Activated CD4-positive, alpha-beta T cell treated with anti-CD3 and anti-CD28 coated beads, Interleukin-2, amount 50 U/mL, for 48 hours (primary cell): ENCODE measurements around the gene CFAP410.
"Not testable (repeated sequence)": the region's sequence is repeated elsewhere in the genome, so short reads cannot be mapped to it uniquely, and the experiment has no call there.

ENCODE experiments used
- DNase-seq, 2 experiments: peaks; one replicate each; pipeline ENCODE4 v3.0.0-alpha.2; 2020

Gene CFAP410

DNA sequence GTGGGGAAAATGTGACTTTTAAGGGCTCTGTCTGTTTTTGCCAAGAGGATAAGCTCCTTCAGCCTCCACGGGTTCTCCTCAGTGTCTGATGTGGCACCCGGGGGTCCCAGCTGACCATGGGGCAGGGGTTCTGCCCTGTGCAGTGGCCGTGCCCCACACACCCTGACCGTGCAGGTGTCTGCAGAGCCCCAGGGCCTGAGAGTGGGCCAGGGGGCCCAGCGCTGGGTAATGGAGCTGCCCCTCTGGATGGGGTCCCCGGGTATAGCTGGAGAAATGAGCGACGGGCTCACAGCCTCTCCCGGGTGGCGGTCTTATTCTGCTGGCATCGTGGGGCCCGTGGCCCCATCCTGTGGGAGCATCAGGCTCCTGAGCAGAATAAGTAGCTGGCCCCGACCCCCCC, 42.3 kb downstream of the CFAP410 start:
- DNase-seq, result no peak

DNA sequence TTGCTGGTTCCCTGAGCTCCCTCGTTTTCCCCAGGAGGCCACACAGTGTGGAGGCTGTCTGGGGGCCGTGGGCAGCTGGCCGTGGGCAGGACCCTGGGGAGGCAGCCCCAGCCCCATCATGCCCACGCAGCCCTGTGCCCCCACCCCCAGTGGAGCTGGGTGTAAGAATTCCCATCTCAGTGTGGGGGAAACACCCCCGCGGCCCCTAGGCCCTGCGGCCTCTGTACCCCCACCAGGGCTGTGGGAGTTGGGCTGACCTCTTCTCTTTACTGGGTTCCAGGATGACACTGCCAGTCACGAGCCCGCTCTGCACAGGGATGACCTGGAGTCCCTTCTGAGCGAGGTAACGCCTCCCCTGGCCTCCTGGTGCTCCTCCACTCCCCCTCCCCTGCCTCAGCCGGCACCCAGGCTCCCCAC, 43.1 kb downstream of the CFAP410 start:
- DNase-seq, result no peak

GRCh38 chr21:44295646-44296045, 43.5 kb downstream of the CFAP410 start:
- DNase-seq, result no peak

- no peak for DNase-seq
Measured at GRCh38 chr21:44295163-44295573, 44.0 kb downstream of the CFAP410 start.

DNA sequence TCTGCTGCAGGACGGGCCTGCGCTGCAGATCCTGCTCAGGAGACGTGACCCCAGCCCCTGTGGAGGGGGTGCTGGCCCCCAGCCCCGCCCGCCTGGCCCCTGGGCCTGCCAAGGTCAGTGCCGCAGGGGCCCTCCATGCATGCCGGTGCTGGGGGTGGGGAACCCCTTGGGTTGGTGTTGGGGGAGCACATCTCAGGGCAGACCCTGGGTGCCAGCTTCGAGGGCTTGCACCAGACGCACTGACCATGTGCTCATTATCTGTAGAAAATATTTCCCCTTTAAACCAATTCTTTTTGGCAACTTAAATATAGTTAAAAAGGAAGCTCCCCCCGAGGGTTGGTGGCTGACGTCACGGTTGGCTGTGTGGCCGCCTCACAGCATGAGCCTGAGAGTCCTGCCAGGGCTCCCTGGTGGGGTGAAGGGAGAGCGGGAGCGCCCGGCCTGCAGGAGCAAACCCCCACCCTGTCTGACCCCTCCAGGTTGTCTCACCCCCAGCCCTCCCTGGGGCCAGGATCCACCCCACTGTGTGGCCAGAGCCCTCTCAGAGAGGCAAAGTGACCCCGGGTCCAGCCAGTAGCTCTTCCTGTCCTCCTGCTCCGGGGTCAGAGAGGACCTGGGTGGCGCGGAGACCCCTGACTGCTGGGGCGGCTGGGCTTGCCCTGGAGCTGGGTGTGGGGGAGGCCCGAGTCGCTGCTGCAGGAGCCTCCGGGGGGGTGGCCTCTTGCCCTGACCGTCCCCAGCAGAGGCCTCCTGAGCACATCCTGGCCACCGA, 44.6 kb downstream of the CFAP410 start:
- DNase-seq, result no peak

DNA sequence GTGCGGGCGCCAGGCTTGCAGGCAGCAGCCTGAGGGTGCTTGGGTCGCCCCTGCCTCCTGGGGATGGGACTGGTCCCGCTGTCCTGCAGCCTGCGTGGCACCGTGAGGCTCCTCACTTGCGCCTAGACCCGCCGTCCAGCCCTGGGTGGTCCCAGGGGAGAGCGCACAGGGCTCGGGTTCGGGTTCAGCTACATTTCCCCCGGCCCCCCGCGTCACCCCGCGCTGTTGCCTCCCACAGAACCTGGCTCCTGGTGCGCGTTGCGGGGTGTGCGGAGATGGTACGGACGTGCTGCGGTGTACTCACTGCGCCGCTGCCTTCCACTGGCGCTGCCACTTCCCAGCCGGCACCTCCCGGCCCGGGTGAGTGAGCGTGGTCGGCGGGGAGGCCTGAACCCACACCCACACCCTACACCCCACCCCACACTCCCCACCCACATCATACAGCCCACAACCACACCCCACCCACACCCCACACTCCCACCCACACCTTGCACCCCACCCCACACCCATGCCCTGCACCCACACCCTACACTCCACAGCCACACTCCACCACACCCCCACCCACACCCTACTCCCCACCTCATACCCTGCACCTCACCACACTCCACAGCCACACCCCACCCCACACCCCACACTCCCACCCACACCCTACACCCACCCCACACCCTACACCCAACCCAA, 45.5 kb downstream of the CFAP410 start:
- no peak for DNase-seq

DNA sequence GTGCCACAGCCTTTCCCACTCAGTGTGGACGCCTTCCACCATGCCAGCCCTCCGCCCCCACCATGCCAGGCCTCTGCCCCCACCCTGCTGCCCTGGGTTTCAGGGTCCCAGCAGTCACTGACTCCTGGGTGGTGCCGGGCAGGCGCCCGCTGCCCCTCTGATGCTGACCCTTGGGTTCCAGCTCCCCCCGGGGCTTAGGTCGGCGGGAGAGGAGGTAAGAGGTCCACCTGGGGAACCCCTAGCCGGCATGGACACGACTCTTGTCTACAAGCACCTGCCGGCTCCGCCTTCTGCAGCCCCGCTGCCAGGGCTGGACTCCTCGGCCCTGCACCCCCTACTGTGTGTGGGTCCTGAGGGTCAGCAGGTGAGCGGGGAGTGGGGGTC, 46.4 kb downstream of the CFAP410 start:
- DNase-seq, result no peak

- no peak for DNase-seq
Measured at GRCh38 chr21:44291936-44292811, 47.0 kb downstream of the CFAP410 start.

- DNase-seq, result no peak
Measured at GRCh38 chr21:44291078-44291935, 47.9 kb downstream of the CFAP410 start.

- no peak for DNase-seq
Measured at GRCh38 chr21:44290327-44291077, 48.7 kb downstream of the CFAP410 start.

DNA sequence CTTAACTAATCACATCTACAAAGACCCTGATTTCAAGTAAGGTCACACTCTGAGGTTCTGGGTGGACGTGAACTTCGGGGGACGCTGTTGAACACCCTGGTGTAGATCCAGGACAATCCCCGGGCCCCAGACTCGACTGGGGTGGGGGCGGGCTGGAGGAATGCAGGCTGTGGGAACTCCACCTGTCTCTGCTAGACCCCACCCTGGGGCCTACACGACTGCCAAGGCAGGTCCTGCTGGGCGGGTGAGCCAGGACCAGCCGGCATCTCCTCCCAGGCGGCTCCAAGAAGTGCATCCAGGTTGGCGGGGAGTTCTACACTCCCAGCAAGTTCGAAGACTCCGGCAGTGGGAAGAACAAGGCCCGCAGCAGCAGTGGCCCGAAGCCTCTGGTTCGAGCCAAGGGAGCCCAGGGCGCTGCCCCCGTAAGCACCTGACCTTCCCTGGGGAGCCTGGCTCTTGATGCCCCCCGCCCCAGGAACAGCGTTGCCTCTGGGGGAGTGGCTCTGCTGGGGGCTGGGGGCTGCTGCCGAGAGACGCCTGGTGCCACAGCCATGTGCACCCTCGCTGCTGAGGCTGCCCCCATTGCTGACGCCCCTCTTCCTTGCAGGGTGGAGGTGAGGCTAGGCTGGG, 49.7 kb downstream of the CFAP410 start:
- DNase-seq, result no peak

- no peak for DNase-seq
Measured at GRCh38 chr21:44288251-44289110, 50.7 kb downstream of the CFAP410 start.

GRCh38 chr21:44286716-44287632, 52.2 kb downstream of the CFAP410 start:
- DNase-seq, result no peak

- DNase-seq, result no peak
Measured at GRCh38 chr21:44286086-44286715, 53.0 kb downstream of the CFAP410 start.

- DNase-seq, result no peak
Measured at GRCh38 chr21:44285138-44285992, 53.8 kb downstream of the CFAP410 start, which contains the start of gene AIRE. AIRE (plus strand) TSS chr21:44285876; CDS start chr21:44286007, 131 bp downstream.

GRCh38 chr21:44283948-44284347, 55.2 kb downstream of the CFAP410 start:
- no peak for DNase-seq

DNA sequence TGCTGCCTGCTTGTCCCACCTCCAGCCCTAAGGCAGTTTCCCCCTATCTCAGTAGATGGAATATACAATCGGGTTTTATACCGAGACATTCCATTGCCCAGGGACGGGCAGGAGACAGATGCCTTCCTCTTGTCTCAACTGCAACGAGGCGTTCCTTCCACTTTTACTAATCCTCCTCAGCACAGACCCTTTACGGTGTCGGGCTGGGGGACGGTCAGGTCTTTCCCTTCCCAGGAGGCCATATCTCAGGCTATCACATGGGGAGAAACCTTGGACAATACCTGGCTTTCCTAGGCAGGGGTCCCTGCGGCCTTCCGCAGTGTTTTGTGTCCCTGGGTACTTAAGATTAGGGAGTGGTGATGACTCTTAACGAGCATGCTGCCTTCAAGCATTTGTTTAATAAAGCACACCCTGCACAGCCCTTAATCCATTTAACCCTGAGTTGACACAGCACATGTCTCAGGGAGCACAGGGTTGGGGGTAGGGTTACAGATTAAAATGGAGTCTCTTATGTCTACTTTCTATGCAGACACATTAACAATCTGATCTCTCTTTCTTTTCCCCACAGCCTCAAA, 55.9 kb downstream of the CFAP410 start:
- DNase-seq, result not testable (repeated sequence)
